SK-N-SH treated with all-trans-retinoic acid at 6 μM for 48 hours (cell line): ENCODE results near the gene USP40.

ENCODE experiments used
- CREB5 ChIP-seq: fragments of 250-450 bp; sonication (Bioruptor Pico); IDR thresholded peaks from 2 replicates; pipeline ENCODE4 v1.5.1; 2020; ENCODE audit warnings: low read depth, mild to moderate bottlenecking, moderate library complexity
- PATZ1 ChIP-seq: fragments of 250-450 bp; sonication (Bioruptor Pico); IDR thresholded peaks from 2 replicates; pipeline ENCODE4 v1.8.0; 2020; ENCODE audit warnings: mild to moderate bottlenecking, moderate library complexity, borderline replicate concordance
- POU6F1 ChIP-seq: fragments of 250-450 bp; sonication (Bioruptor Pico); IDR thresholded peaks from 2 replicates; pipeline ENCODE4 v1.8.0; 2021; ENCODE audit warnings: low read depth, mild to moderate bottlenecking, moderate library complexity, borderline replicate concordance
- PPARA ChIP-seq: fragments of 250-450 bp; sonication (Bioruptor Pico); IDR thresholded peaks from 2 replicates; pipeline ENCODE4 v1.5.0; 2020; ENCODE audit warnings: mild to moderate bottlenecking, borderline replicate concordance
- TCF4 ChIP-seq: fragments of 250-450 bp; sonication (Bioruptor Pico); IDR thresholded peaks from 2 replicates; pipeline ENCODE4 v1.8.0; 2021; ENCODE audit warnings: mild to moderate bottlenecking, moderate library complexity, borderline replicate concordance
- TSHZ2 ChIP-seq: fragments of 250-450 bp; sonication (Bioruptor Pico); IDR thresholded peaks from 2 replicates; pipeline ENCODE4 v1.5.0; 2020; ENCODE audit warnings: mild to moderate bottlenecking, moderate library complexity
- ZFP30 ChIP-seq: fragments of 450-650 bp; formaldehyde crosslinking; IDR thresholded peaks from 2 replicates; pipeline ENCODE4 v1.5.0; 2022; ENCODE audit warnings: mild to moderate bottlenecking, moderate library complexity
- ZNF565 ChIP-seq: fragments of 450-650 bp; formaldehyde crosslinking; conservative IDR thresholded peaks from 2 replicates; pipeline ENCODE4 v1.5.0; 2020; ENCODE audit warnings: low read depth, mild to moderate bottlenecking, moderate library complexity

- no peak for TF ChIP-seq ZFP30
- TF ChIP-seq PPARA (CRISPR knock-in tag), result no peak
- TF ChIP-seq TSHZ2 (CRISPR knock-in tag), result no peak
- TF ChIP-seq POU6F1, result no peak
- TF ChIP-seq ZNF565 (CRISPR knock-in tag), result no peak
- no peak for TF ChIP-seq CREB5 (CRISPR knock-in tag)
- TF ChIP-seq PATZ1 (CRISPR knock-in tag), result no peak
- no peak for TF ChIP-seq TCF4 (CRISPR knock-in tag)
Observed at GRCh38 chr2:233490831-233491230, 75.8 kb downstream of the USP40 start.
